Stimulated activated CD8-positive, alpha-beta memory T cell treated with anti-CD3 and anti-CD28 coated beads, Interleukin-2, amount 100 ng/mL, for 48 hours (primary cell): ENCODE data around the gene NAV1.
"Not testable (repeated sequence)": the region's sequence is repeated elsewhere in the genome, so short reads cannot be mapped to it uniquely, and the experiment has no call there.

Source experiments
- DNase-seq, 2 donors: peaks; one replicate each; pipeline ENCODE4 v3.0.0-alpha.2; 2020; ENCODE audit warnings: low read depth in 2 of 2

NAV1 gene

DNA sequence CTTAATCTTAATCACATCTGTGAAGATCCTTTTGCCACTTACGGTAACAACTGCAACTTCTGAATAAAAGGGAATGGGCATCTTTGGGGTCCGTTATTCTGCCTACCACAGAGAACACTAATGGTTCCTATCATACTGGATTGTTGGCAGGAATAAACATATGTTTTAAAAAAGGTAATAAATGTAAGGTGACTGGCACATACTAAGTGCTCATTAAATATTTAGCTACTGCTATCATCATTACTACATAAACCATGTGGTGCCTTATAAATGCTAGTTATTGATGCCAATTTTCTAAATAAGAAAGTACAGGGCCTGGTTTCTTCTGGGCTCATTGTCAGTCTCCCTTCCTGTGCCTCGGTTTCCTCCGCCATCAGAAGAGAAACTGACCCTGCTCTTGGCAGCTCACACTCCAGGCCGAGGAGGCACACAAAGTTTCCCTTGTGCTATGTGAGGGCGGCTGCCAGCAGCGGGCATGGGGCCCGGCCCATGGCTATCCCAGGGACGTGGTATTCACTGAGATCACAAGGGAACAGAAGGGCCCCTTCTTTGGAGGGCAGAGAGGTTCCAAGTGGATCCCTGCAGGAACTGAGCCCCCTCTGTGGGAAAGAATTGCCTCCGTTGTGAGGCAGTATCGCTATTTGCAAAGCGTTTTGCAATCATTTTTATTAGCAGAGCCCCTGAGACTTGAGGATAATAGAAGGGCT, 26.2 kb downstream of the NAV1 start:
- no peak for DNase-seq

DNA sequence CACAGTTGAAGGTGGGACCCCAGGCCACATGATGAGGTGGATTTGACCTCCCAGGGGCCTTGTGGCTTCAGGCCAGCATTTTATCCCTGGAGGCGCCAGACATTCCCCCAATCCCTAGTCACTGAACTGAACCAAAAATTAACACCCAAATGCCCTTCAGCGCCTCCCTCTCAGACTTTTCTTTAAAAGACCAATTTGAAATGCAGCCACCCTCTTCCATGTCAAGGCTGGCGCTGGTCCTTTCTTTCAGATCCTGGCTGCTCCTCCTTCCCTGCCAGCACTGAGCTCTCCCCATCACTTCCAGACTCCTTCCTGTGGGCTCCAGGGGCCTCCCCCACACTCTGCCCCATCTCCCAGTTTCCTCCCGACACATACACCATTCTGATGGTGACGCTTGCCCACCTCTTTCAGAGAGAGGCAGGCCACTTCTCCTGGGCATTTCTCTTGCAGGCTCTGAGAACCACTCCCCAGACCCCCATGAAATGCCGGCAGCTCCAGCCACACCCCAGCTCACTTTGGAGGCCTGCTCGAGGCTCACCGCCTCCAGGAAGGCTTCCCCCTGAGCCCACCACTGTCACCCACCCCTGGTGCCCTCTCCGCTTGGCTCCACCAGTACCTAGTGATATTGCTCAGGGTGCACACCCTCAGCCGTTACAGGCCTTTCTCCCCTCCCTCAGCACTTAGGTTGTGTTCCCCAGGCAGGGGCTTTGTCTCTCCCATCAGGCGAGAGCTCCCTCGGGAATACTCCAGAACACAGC, 27.0 kb downstream of the NAV1 start:
- no peak for DNase-seq

DNA sequence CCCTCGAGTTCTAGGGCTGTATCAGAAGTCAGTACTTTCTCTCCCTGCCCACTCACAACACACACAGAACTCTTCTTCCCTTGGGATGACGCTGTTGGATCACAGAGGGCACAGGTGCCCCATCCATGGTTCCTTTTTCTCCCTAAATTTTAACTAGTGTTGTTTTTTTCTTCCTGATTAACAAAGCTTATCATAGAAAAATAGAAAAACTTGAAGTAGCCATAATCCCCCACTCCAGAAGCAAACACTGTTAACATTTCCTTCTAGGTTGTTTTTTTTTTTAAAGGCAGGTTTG, 27.5 kb downstream of the NAV1 start:
- no peak for DNase-seq

DNA sequence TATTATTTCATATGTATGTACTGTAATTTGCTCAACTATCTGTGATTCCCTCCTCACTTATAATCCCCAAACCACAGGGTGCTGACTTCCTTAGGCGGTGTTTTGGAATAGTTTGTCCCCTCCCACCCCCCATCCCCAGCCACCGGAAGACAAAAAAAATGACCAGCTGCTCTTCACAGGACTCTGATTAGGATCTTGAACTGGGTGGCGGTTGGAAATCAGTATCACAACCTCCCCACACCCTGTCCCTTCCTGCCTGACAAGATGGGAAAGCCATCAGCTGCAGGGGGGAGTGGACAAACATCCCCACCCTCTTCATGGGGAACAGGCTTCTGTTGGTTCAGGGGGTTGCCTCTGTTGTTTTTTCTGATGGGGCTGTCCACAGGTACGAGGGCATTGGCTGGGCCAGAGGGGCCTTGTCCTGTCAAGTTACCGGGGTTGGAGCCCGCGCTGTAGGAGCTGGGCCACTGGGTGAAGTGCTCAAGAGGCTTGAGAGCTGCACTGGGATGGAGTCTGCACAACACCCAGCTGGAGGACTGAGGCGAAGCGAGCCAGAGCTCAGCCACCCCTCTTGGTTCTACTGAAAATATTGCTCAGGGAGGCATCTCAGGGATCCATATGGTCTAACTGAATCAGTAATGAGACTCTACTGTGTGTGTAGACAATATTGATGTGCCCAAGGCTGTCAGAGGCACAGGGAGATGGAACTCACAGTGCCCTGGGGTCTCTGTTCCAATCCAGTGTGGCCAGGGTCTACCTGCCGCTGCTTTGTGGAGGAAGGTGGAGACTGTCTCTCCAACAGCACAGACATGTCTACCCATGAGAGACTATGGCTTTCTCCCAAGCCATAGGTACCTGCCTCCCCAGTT, 28.2 kb downstream of the NAV1 start:
- no peak for DNase-seq

DNA sequence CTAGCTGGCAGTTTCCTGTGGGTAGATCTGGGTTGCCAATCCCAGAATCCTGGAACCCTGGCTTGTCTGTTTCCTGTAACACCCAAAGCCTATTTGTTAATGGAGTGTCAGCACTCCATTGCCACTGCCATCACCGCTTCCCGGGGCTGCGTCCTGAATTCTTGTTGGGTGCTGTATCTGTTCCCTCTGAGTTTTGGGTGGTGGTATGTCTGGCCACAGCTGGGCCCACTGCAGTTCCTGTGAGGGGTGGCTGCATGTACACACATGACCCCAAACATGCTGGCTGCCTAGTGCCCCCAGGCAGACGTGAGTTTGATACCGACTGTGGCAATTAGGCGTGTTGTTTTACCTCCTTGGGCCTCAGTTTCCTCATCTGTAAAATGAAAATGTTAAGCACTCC, 29.3 kb downstream of the NAV1 start:
- no peak for DNase-seq

DNA sequence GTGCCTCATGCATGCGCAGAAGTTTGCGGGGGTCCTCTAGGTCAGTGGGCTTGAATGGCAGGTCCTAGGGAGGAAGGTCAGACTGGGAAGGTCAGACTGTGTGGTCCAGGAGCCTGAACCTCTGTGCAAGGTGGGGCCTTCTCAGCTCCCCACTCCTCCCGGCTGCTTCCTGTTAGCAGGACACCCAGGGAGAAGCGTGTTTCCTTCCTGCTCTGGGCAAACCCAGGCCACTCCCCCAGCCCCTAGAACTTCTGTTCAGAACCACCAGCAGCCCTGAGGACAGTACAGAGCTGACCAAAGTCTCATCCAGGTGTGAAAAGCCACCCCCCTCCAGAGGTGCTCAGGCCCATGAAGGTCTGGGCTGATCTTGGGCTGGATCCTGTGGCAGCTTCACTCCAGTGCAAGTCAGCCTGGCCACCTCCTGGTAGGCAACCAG, 29.9 kb downstream of the NAV1 start:
- DNase-seq = no peak

DNA sequence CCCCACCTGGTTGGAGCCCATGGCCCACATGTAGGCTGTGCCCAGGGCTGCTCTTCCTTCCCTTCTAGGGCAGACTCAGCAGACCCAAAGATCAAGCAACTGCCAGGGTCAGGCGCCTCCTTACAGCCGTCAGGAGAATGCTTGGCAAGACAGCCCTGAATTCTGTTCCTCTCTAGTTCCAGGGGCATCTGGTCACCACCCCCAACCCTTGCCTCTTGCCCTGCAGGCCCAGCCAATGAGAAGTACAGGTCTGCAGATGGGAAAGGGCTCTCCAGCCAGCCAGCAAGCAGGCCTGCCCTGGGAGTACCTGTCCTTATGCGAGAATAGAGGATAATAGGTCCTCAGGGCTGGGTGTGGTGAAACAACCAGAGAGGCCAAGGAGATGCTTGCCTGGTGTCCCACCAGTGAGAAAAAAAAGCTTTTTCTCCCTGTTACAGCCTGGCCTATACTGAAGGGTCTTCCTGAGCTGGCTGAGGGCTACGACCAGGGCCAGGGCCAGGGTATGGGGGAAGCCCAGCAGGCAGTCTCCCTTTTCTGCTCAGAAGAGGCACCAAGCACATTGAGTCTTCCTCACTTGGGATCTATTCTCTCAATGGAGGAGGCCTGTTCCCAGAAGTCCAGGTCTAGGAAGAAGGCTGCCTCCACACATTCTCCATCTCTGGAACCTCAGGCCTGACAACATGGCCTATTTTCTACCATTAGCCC, 31.4 kb downstream of the NAV1 start:
- DNase-seq = no peak

DNA sequence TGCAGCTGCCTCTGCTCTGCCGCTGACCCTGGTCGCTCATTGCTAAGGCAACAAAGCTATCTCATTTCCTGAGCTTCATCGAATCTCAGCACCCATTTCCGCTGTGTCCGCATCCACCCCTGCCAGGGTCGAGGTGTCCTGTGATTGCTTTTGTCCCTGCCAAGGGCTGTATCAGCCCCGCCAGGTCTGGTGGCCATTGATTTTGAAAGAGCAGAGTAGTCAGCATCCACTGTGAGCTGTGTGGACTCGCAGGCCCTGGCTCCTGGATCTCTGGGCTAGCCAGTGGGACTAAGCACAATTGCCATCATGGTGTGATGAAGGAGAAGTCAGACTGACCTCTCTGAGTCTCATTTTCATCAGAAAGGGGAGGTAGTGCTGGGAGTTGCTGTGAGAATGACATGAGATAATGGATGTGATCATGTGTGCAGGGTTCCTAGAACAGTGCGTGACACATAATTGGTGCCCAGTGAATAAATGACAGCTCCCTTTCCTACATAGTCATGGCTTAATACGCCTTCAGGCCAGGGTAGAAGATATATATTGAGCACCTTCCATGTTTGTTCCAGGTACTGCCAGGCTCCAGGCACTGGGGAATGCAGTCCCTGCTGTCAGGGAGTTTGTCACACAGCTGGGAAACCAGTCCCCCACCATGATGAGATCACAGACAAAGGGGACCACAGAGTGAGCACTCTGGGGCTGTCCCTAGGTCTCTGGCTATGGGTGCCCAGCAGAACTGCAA, 32.1 kb downstream of the NAV1 start:
- DNase-seq = no peak

DNA sequence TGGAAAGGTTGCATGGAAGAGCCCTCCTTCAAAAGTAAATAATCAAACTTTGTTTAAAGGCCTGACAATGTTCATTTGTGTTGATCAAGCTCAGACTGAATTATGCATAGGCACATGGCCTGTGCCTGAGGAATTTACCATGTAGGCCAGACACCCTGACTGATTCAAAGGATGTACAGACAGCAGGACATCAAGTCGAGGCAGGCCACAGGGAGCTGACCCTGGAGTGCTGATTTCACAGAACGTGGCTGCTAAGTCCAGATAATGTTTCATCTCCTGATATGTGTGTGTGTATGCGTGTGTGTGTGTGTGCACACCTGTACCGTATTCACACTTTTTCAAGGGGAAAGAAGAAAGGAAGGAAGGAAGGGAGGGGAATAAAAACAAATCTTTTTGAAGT, 34.1 kb downstream of the NAV1 start:
- DNase-seq = no peak

DNA sequence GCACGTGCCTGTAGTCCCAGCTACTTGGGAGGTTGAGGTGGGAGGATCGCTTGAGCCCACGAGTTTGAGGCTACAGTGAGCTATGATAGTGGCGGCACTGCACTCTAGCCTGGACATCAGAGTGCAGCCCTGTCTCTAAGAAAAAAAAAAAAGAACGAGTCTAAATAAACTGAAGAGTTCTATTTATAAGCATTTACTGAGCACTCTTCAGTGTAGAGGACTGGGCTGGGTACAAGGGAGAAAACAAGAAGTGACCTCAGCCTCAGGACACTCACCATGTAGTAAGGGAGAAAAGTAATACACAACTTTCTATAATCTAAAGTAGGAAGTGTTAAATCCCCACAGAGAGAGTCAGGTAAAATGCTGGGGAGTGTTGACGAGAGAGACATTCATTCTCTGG, 35.0 kb downstream of the NAV1 start:
- DNase-seq = no peak

DNA sequence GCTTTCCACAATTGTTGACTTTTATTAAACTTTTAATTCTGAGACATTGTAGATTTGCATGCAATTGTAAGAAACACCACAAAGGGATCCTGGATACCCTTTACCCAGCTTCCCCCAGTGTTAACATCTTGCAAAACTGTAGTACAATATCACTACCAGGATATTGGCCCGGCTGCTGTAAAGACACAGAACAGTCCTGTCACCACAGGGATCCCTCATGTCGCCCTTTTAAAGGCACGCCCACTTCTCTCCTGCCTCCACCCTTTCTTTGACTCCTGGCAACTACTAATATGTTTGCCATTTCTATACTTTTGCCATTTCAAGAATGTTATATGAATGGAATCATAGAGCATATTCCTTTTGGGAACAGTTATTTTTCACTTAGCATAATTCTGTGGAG, 37.0 kb downstream of the NAV1 start:
- no peak for DNase-seq

DNA sequence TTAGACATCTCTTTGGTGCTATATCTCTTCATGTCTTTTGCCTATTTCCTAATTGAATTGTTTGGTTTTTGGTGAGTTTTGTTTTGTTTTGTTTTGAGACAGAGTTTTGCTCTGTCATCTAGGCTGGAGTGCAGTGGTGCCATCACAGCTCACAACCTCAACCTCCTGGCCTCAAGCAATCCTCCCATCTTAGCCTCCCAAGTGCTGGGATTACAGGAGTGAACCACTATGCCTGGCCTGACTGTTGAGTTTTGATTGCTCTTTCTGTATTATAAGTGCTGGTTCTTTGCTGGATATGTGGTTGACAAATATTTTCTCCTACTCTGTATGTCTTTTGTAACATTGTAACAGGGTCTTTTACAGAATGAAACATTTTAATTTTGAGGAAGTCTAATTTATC, 38.0 kb downstream of the NAV1 start:
- DNase-seq = no peak

DNA sequence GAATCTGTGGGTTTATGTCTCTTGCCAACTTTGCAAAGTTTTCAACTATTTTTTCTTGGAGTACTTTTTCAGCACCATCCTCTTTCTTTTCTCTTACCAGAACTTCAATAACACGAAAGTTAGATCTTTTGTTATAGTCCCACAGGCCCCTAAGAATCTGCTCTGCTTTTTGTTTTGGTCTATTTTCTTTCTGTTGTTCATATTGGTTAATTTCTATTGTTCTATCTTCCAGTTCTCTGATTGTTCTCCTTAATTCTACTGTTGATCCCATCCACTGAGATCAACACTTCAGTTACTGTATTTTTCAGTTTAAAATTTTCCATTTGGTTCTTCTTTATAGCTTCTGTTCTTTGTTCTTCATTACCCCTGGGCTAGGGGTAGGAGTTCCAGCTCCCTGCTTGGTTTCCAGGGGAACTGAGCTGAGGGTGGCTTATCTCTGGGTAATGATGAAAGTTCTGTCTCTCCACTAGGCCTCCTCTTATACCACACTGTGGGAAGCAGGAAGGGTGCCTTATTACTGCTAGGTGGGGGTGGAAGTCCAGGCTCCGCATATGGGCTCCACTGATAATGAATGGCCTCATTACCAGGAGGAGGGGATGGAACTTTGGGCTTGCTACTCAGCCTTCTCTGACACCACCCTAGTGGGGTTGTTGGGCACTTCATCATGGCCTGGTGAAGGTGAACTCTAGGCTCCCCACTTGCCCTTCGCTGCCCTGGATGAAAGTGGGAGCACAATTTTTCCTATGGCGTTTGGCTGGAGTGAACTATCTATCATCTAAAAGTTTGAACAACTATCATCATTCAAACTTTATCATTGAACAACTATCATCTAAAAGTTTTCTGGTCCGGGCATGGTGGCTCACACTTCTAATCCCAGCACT, 39.3 kb downstream of the NAV1 start:
- DNase-seq = no peak

DNA sequence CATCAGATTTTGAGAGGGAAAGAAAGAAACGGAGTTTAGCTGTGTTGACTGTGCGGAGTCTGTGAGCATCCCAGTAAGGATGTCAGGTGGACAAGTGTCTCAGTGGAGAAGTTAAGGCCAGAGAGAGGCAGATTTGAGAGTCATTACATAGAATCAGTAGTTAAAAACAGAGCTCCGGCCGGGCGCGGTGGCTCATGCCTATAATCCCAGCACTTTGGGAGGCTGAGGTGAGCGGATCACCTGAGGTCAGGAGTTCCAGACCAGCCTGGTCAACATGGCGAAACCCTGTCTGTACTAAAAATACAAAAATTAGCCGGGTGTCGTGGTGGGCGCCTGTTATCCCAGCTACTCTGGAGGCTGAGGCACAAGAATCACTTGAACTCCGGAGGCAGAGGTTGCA, 42.4 kb downstream of the NAV1 start:
- DNase-seq = not testable (repeated sequence)

DNA sequence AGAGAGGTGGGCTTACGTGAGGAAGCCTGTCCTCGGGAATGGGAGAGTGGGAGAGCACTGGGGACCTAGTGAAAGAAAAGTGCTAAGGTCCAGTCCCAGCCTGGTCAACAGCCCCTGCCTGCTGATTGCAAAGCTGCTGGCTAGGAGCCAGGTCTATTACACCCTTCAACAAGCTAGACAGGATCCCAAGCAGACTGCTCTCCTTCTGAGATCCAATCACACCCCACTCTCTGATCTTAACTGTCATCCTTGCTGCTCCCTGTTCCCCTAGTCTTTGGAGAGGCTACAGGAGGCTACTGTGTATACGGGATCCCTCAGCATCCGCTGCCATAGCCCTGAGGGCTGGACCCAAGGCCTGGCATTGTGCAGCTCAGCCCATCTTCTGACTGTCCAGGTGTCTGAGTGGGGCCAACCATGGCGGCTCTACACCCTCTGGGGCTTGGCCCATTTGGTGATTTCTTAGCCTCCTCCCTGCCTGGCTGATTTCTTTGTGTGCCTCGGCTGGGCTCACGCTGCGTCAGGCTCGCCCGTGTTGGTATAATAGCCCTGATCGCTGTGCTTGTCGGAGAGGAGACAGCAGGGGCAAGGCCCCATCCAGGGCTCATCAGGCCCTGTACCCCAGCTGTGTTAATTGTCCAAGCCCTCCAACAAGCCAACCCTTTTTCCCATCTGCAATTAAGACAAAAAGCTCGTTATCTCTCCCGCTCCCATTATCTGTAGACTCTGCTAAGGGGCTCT, 43.9 kb downstream of the NAV1 start:
- no peak for DNase-seq

DNA sequence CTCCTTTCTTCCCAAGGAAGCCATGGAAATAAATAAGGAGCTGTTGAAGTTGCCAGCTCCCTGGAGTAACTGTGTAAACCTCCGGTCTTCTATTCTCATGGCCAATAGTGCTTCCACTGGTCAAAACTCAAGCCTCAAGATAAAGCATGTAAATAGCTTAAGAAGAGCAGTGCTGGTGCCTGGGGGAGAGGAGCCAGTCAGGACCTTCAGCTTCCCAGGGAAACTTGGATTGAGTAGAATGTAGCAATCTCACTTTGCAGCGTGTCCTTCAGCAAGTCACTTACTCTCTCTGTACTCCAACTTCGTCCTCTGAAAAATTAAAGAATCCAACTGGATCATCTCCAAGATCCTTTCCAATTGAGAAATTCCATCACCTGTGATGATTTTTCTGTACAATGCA, 44.7 kb downstream of the NAV1 start:
- DNase-seq = no peak

DNA sequence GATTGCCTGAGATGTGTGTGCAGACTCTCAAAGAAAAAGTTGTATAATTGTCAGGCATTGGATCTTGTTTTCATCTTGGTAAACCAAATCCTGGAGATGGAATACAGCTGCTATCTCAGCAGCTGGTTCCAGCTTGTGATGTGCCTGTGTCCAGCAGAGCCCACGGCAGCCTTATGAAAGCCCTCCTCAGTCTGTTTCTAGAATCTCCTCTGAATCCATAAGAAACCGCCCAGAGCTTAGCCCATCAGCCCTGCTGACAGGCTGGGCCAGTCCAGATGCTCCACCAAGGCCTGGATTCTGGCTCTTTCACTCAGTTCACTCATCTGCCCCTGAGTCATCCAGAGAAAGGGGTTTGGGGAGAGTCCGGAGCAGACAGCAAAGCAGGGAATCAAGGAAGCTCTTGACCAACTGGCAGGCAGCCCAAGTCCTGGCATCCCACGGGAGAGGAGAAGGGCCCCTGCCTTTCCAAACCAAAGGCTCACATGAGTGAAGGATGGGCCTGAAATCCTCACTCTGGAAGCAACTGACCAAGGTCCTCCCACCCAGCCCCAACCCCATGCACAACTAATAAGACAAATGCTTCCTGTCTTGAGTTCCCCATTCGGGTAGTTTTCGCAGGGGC, 45.7 kb downstream of the NAV1 start:
- DNase-seq = no peak

DNA sequence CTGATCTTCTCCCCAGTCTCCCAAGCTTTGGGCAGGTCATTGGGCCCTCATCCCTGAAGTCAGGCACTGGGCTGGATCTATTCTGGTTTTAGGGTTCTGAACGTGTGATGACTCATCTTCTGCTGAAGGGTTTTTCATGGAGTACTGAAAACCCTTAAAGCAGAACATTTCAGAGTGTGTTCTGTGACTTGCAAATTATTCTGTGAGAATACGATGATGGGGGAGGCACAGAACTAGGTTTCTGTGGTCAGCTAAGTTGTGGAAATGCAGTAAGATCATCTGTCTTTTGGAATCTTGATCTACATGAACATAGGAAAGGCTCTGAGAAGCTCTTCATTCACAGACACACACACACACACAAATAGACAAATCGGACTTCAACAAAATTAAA, 46.2 kb downstream of the NAV1 start:
- DNase-seq = no peak

DNA sequence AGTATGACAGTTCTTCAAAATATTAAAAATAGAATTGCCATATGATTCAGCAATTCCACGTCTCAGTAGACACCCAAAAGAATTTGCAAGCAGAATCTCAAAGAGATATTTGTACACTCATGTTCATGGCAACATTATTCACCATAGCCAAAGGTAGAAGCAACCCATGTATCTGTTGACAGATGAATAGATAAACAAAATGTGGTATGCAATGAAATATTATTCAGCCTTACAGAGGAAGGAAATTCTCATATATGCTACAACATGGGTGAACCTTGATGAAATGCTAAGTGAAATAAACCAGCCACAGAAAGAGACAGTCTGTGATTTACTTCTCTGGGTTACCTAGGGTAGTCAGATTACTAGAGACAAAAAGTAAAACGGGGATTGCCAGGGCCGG, 47.0 kb downstream of the NAV1 start:
- no peak for DNase-seq
